H1 (cell line): ENCODE data around the gene GK2. TPM values are rescaled to one million over a fixed set of nuclear protein-coding genes. Genes with fewer than 3 reads are reported as not detected.

ENCODE experiments used
- CTCF ChIA-PET: fragments of 300-600 bp; sonication (Branson Sonifier 250); formaldehyde crosslinking; loops from one replicate; lab custom pipeline; 2021; ENCODE audit not compliant: partially characterized antibody; lab: Charles Lee
- POLR2A ChIA-PET: fragments of 300-600 bp; sonication (Branson Sonifier 250); formaldehyde crosslinking; loops from one replicate; lab custom pipeline; 2021; ENCODE audit warnings: inconsistent platforms; ENCODE audit not compliant: partially characterized antibody; lab: Charles Lee
- DNase-seq, 2 experiments: peaks; one replicate each; pipeline versions ENCODE4 v3.0.0 to v3.0.0-alpha.2; 2010 to 2022; ENCODE audit warnings: low spot score in 2 of 2, low read depth in 1 of 2, mixed read lengths in 1 of 2
- FAIRE-seq: peaks from 2 replicates; lab custom pipeline; 2011; peaks lifted over from hg19 to GRCh38; lab: Jason Lieb, UNC
- H2AFZ ChIP-seq: 2 replicates; pipeline ENCODE4 v1.8.1; 2012; ENCODE audit warnings: low read length, inconsistent platforms
- H2AK5ac ChIP-seq: 2 replicates; pipeline ENCODE4 v1.6.1; 2013; ENCODE audit warnings: low read depth, low read length
- H2BK120ac ChIP-seq: replicated peaks from 2 replicates; pipeline ENCODE3; 2013; ENCODE audit warnings: low read depth, low read length, inconsistent platforms
- H2BK12ac ChIP-seq: 2 replicates; pipeline ENCODE4 v1.6.1; 2013; ENCODE audit warnings: low read depth, low read length
- H2BK15ac ChIP-seq: 2 replicates; pipeline ENCODE4 v1.6.1; 2013; ENCODE audit warnings: low read length
- H2BK20ac ChIP-seq: 2 replicates; pipeline ENCODE4 v1.6.1; 2013; ENCODE audit warnings: low read length
- H2BK5ac ChIP-seq: 2 replicates; pipeline ENCODE4 v1.6.1; 2013; ENCODE audit warnings: low read depth, low read length
- H3K14ac ChIP-seq: 2 replicates; pipeline ENCODE4 v1.6.1; 2013; ENCODE audit warnings: inconsistent platforms; ENCODE audit not compliant: insufficient read length
- H3K18ac ChIP-seq: 2 replicates; pipeline ENCODE4 v1.6.1; 2013; ENCODE audit warnings: low read length; ENCODE audit errors: extremely low read depth
- H3K23ac ChIP-seq: 2 replicates; pipeline ENCODE4 v1.6.1; 2013; ENCODE audit warnings: inconsistent platforms; ENCODE audit not compliant: insufficient read length
- H3K23me2 ChIP-seq: 2 replicates; pipeline ENCODE4 v1.6.1; 2013; ENCODE audit warnings: low read depth, low read length
- H3K27ac ChIP-seq: 2 replicates; pipeline ENCODE4 v1.6.1; 2011; ENCODE audit warnings: low read depth, low read length, inconsistent platforms
- H3K27me3 ChIP-seq, 4 experiments: replicated peaks in 1 of 4; 1 replicate in 1 of 4; 2 replicates in 3 of 4; pipeline versions ENCODE4 v1.6.1 to v1.8.1; 2011 to 2013; ENCODE audit warnings: low read length in 3 of 4, mild to moderate bottlenecking in 3 of 4, inconsistent platforms in 2 of 4, mixed read lengths in 2 of 4, moderate library complexity in 1 of 4; ENCODE audit not compliant: control insufficient read depth in 3 of 4, insufficient read depth in 3 of 4; ENCODE audit errors: extremely low read depth in 1 of 4
- H3K36me3 ChIP-seq, 4 experiments: 2 replicates each; pipeline versions ENCODE4 v1.6.1 to v1.8.1; 2011 to 2013; ENCODE audit warnings: mild to moderate bottlenecking in 4 of 4, low read length in 3 of 4, moderate library complexity in 2 of 4, control low read depth in 1 of 4, inconsistent platforms in 1 of 4; ENCODE audit not compliant: insufficient read depth in 4 of 4, control insufficient read depth in 2 of 4
- H3K4ac ChIP-seq: replicated peaks from 2 replicates; pipeline ENCODE3; 2013; ENCODE audit warnings: low read length, low read depth, mixed read lengths, inconsistent platforms; ENCODE audit not compliant: insufficient read length
- H3K4me1 ChIP-seq, 4 experiments: replicated peaks in 1 of 4; 1 replicate in 1 of 4; 2 replicates in 3 of 4; pipeline versions ENCODE4 v1.6.1 to v1.8.1; 2011 to 2013; ENCODE audit warnings: low read length in 3 of 4, inconsistent platforms in 2 of 4, mixed read lengths in 1 of 4; ENCODE audit not compliant: insufficient read depth in 4 of 4, control insufficient read depth in 3 of 4
- H3K4me2 ChIP-seq, 2 experiments: 2 replicates each; pipeline versions ENCODE4 v1.6.1 to v1.8.1; 2011 to 2013; ENCODE audit warnings: low read depth in 2 of 2, low read length in 2 of 2, control low read depth in 1 of 2, inconsistent platforms in 1 of 2, mild to moderate bottlenecking in 1 of 2; ENCODE audit not compliant: insufficient read depth in 1 of 2
- H3K4me3 ChIP-seq, 4 experiments: fragments of 200-600, 300-600 bp in 1 of 4; sonication (generic), shearing (Covaris generic), sonication (Bioruptor Twin) in 1 of 4; 2 replicates each; pipeline versions ENCODE4 v1.5.1 to v1.8.1; 2011 to 2016; ENCODE audit warnings: low read length in 4 of 4, low read depth in 3 of 4, control low read depth in 2 of 4, inconsistent platforms in 2 of 4, mild to moderate bottlenecking in 2 of 4, mixed read lengths in 1 of 4, moderate library complexity in 1 of 4; ENCODE audit not compliant: insufficient read depth in 2 of 4; ENCODE audit errors: extremely low read depth in 1 of 4
- H3K56ac ChIP-seq: replicated peaks from 2 replicates; pipeline ENCODE3; 2013; ENCODE audit warnings: low read depth, mild to moderate bottlenecking, mixed read lengths, low read length, inconsistent platforms; ENCODE audit not compliant: insufficient read length
- H3K79me1 ChIP-seq: 2 replicates; pipeline ENCODE4 v1.6.1; 2013; ENCODE audit warnings: low read depth, low read length, control low read depth
- H3K79me2 ChIP-seq, 2 experiments: 2 replicates each; pipeline versions ENCODE4 v1.6.1 to v1.8.1; 2012 to 2013; ENCODE audit warnings: low read length in 2 of 2, mild to moderate bottlenecking in 2 of 2, inconsistent platforms in 1 of 2; ENCODE audit not compliant: insufficient read depth in 2 of 2, control insufficient read depth in 1 of 2
- H3K9ac ChIP-seq, 4 experiments: replicated peaks in 1 of 4; 1 replicate in 1 of 4; 2 replicates in 3 of 4; pipeline versions ENCODE4 v1.6.1 to v1.8.1; 2011 to 2013; ENCODE audit warnings: low read depth in 3 of 4, low read length in 3 of 4, control low read depth in 2 of 4, mild to moderate bottlenecking in 2 of 4, moderate library complexity in 2 of 4, inconsistent platforms in 1 of 4; ENCODE audit errors: extremely low read depth in 1 of 4
- H3K9me3 ChIP-seq, 2 experiments: 2 replicates each; pipeline versions ENCODE4 v1.6.1 to v1.8.1; 2012 to 2013; ENCODE audit warnings: mild to moderate bottlenecking in 2 of 2, moderate library complexity in 2 of 2, control low read depth in 1 of 2, inconsistent platforms in 1 of 2, low read depth in 1 of 2, low read length in 1 of 2, mixed read lengths in 1 of 2; ENCODE audit not compliant: insufficient read depth in 2 of 2
- H4K20me1 ChIP-seq, 2 experiments: replicated peaks in 1 of 2; 2 replicates each; pipeline versions ENCODE3 to v1.8.1; 2011 to 2013; ENCODE audit warnings: inconsistent platforms in 2 of 2, low read length in 2 of 2, mild to moderate bottlenecking in 1 of 2; ENCODE audit not compliant: insufficient read depth in 2 of 2, control insufficient read depth in 1 of 2
- H4K5ac ChIP-seq: 2 replicates; pipeline ENCODE4 v1.6.1; 2013; ENCODE audit warnings: low read length, low read depth, mixed read lengths, inconsistent platforms; ENCODE audit not compliant: insufficient read length
- H4K8ac ChIP-seq: 2 replicates; pipeline ENCODE4 v1.8.0; 2013; ENCODE audit warnings: mild to moderate bottlenecking, moderate library complexity, low read length, inconsistent platforms; ENCODE audit not compliant: insufficient read depth; ENCODE audit errors: extremely low read depth
- H4K91ac ChIP-seq: replicated peaks from 2 replicates; pipeline ENCODE3; 2013; ENCODE audit warnings: low read length, mixed read lengths, inconsistent platforms; ENCODE audit not compliant: insufficient read length
- BACH1 ChIP-seq: IDR thresholded peaks from 2 replicates; pipeline ENCODE4 v1.6.1; 2012; ENCODE audit warnings: low read length, improper control_type of control experiment
- CBX8 ChIP-seq: fragments of 300-800, 300-1000 bp; sonication (generic); IDR thresholded peaks from 2 replicates; pipeline ENCODE4 v1.7.1; 2016; ENCODE audit warnings: low read depth, low read length, borderline replicate concordance
- CEBPB ChIP-seq: IDR thresholded peaks from 2 replicates; pipeline ENCODE4 v1.6.1; 2012; ENCODE audit warnings: low read depth, low read length
- CHD2 ChIP-seq: IDR thresholded peaks from 2 replicates; pipeline ENCODE4 v1.6.1; 2012; ENCODE audit warnings: low read length, improper control_type of control experiment
- FOSL1 ChIP-seq: IDR thresholded peaks from 2 replicates; pipeline ENCODE4 v1.6.1; 2011; ENCODE audit warnings: mild to moderate bottlenecking, low read depth, low read length, moderate library complexity; ENCODE audit not compliant: insufficient read depth
- GABPA ChIP-seq: IDR thresholded peaks from 2 replicates; pipeline ENCODE4 v1.6.1; 2011; ENCODE audit warnings: mild to moderate bottlenecking, low read length, moderate library complexity, borderline replicate concordance; ENCODE audit not compliant: insufficient read depth
- HDAC6 ChIP-seq: IDR thresholded peaks from one replicate; pipeline ENCODE4 v1.7.1; 2012; ENCODE audit warnings: low read depth, mild to moderate bottlenecking, inconsistent platforms, low read length, moderate library complexity
- JUN ChIP-seq: IDR thresholded peaks from 2 replicates; pipeline ENCODE4 v1.6.1; 2011; ENCODE audit warnings: low read depth, mild to moderate bottlenecking, improper control_type of control experiment, low read length
- POLR2A ChIP-seq, 2 experiments: IDR thresholded peaks; 1 replicate in 1 of 2; 2 replicates in 1 of 2; pipeline ENCODE4 v1.6.1; 2011; ENCODE audit warnings: low read depth in 2 of 2, low read length in 2 of 2, mild to moderate bottlenecking in 2 of 2; ENCODE audit errors: control extremely low read depth in 1 of 2
- SP1 ChIP-seq: IDR thresholded peaks from 2 replicates; pipeline ENCODE4 v1.6.1; 2011; ENCODE audit warnings: low read depth, low read length
- SP2 ChIP-seq: IDR thresholded peaks from 2 replicates; pipeline ENCODE4 v1.6.1; 2012; ENCODE audit warnings: mild to moderate bottlenecking, low read length, inconsistent platforms
- TAF7 ChIP-seq: optimal IDR thresholded peaks from 2 replicates; pipeline ENCODE3; 2011; ENCODE audit warnings: low read depth, mild to moderate bottlenecking, inconsistent platforms, low read length, moderate library complexity, borderline replicate concordance
- TEAD4 ChIP-seq: IDR thresholded peaks from 2 replicates; pipeline ENCODE4 v1.6.1; 2012; ENCODE audit warnings: low read depth, low read length, inconsistent platforms, mixed read lengths
- ZNF274 ChIP-seq: IDR thresholded peaks from 2 replicates; pipeline ENCODE4 v1.7.0; 2012; ENCODE audit warnings: low read length, borderline replicate concordance; ENCODE audit errors: extremely low read depth
- WGBS, 2 experiments: shearing (Covaris generic) in 1 of 2; methylation state at CpG; one replicate each; pipeline versions ENCODE4 v1.1.6 to v1.1.7; 2013 to 2015; ENCODE audit warnings: low lambda C conversion rate in 2 of 2, mixed read lengths in 2 of 2, inconsistent platforms in 1 of 2, low coverage in 1 of 2, missing lambda C conversion rate in 1 of 2; ENCODE audit not compliant: insufficient replicate concordance in 2 of 2, insufficient coverage in 1 of 2, insufficient read length in 1 of 2; ENCODE audit errors: extremely low coverage in 1 of 2, missing lambda C conversion rate in 1 of 2; 5-methylcytosine and 5-hydroxymethylcytosine counted together
- polyA plus RNA-seq, 7 experiments: library from polyadenylated mRNA; depleted of rRNA in 3 of 7; stranded (reverse) in 5 of 7; unstranded in 2 of 7; fragments of >200 nt in 5 of 7; fragments of 200-250 nt in 2 of 7; gene quantifications; 1 replicate in 5 of 7; 2 replicates in 1 of 7; 4 replicates in 1 of 7; pipeline versions ENCODE4 v1.2.1 to v1.2.3, GENCODE V29; 2011 to 2013; ENCODE audit warnings: missing spikeins in 2 of 7, mixed read lengths in 2 of 7
- total RNA-seq: library from RNA; stranded (reverse); fragmentation: NEBNext Ultra II Directional; extraction: Animal tissue kit (Norgen Biotek cat#: 25700); gene quantifications from 2 replicates; pipeline ENCODE4 v1.2.1, GENCODE V29; 2021

The GK2 gene
- total and polyA plus RNA-seq, 2 of the 8 experiments (the other 6 are each of a cell fraction or from before 2014, with no cell fraction given): not detected

DNA sequence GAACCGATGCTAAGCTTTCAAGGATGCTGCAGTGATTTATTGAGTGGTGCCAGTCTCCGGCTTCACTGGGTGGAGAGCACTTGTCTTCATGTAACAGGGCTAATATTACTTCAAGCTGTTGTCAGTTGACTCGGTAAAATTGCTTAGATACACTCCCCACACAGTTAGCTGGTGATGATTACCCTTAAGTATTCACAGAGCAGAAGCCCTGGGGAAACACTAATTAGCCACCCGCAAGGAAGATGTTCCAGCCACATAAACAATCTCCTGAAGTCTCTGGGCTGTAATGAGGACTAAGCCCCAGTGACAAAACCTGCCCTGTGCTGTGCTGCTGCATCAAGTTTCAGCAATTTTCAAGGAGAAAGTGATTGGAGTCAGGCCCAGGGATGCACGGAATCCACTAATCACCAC is 37.3 kb upstream of the GK2 start:
- FAIRE-seq: no peak
- ChIA-PET POLR2A (interaction anchor here (0.6 to 0.8 kb wide), 2 partner anchors 28 to 571 kb away, joined by 3 read pairs; no protein-coding TSS in a partner anchor), CTCF (interaction anchor here (0.7 kb wide), 1 partner anchor 36 kb away, joined by 3 read pairs; no protein-coding TSS in a partner anchor)

More for the DNA sequence above, 37.3 kb upstream of the GK2 start:
- H3K9me3 ChIP-seq: no peaks in the 10 kb centered on the region
- H3K27ac ChIP-seq: no peak overlapping the region
- H2AK5ac ChIP-seq: no peak overlapping the region
- no peak overlapping the region for H2BK12ac ChIP-seq
- H3K36me3 ChIP-seq: no peaks in the 10 kb centered on the region
- no peak overlapping the region for H4K5ac ChIP-seq
- no peaks in the 10 kb centered on the region for H3K27me3 ChIP-seq
- H2BK120ac ChIP-seq: no peak overlapping the region
- no peak overlapping the region for H2BK20ac ChIP-seq
- H2AFZ ChIP-seq: peak overlapping the region; percentile 82
- no peak overlapping the region for H3K14ac ChIP-seq
- H3K79me2 ChIP-seq: no peaks in the 10 kb centered on the region
- no peaks in the 10 kb centered on the region for H4K20me1 ChIP-seq
- DNase-seq: no peak
- no peak overlapping the region for H2BK5ac ChIP-seq
- H2BK15ac ChIP-seq: no peak overlapping the region
- H3K4me2 ChIP-seq: no peak overlapping the region
- H3K9ac ChIP-seq: no peak overlapping the region
- WGBS, 2 experiments: 92% methylated on average over 5 of the region's 5 CpGs; no CpG with 5 or more reads in 1 of the 2 experiments
- no peak overlapping the region for H3K4me3 ChIP-seq
- H3K23me2 ChIP-seq: no peaks in the 10 kb centered on the region
- H4K8ac ChIP-seq: no peak overlapping the region
- no peak overlapping the region for H3K18ac ChIP-seq
- no peak overlapping the region for H4K91ac ChIP-seq
- no peaks in the 10 kb centered on the region for H3K79me1 ChIP-seq
- no peak overlapping the region for H3K23ac ChIP-seq
- no peak overlapping the region for H3K56ac ChIP-seq
- no peak overlapping the region for H3K4ac ChIP-seq
- no peak for TF ChIP-seq CHD2
- no peak for TF ChIP-seq CEBPB
- TF ChIP-seq JUN: no peak
- TF ChIP-seq CBX8: no peak
- TF ChIP-seq SP2: no peak
- no peak for TF ChIP-seq SP1
- no peak for TF ChIP-seq GABPA
- TF ChIP-seq POLR2A (IDR thresholded peaks at IDR 0.05; ENCODE audit: control extremely low read depth in 1 of 2, low read depth in 2 of 2, low read length in 2 of 2): no peak
- no peak for TF ChIP-seq HDAC6
- no peak for TF ChIP-seq TAF7
- TF ChIP-seq FOSL1: no peak
- no peak for TF ChIP-seq ZNF274
- TF ChIP-seq TEAD4: no peak
- no peak for TF ChIP-seq BACH1
- peaks cover 0 to 4% (median 0%) of the 10 kb centered on the region in 4 experiments; a peak in 1 of 7 replicates for H3K4me1 ChIP-seq
